GM18951 (cell line): ENCODE data around the gene RAB13.

ENCODE experiments used
- POLR2A ChIP-seq: IDR thresholded peaks from 4 replicates; pipeline ENCODE4 v1.6.1; 2011; ENCODE audit warnings: mild to moderate bottlenecking; ENCODE audit not compliant: insufficient read length, insufficient read depth; ENCODE audit errors: extremely low read depth
- in situ Hi-C: fragments of 300-500 bp; cut with MboI; formaldehyde crosslinking; loops from one replicate; pipeline ENCODE4 v1.12.0; 2022; ENCODE audit warnings: low sequenced_read_pairs, mixed read lengths, inconsistent platforms; ENCODE audit not compliant: unreplicated experiment

RAB13 gene

GRCh38 chr1:153970346-153970745, 15.8 kb downstream of the RAB13 start:
- TF ChIP-seq POLR2A: no peak
- in situ Hi-C loops: no loop called here

GRCh38 chr1:153968972-153969371, 17.2 kb downstream of the RAB13 start:
- in situ Hi-C loops: no loop called here

GRCh38 chr1:153968408-153968807, 17.7 kb downstream of the RAB13 start:
- TF ChIP-seq POLR2A: no peak
- in situ Hi-C loops: no loop called here

More at GRCh38 chr1:153968972-153969371, 17.2 kb downstream of the RAB13 start:
- TF ChIP-seq POLR2A: no peak

GRCh38 chr1:153968000-153968363, 18.2 kb downstream of the RAB13 start:
- no peak for TF ChIP-seq POLR2A
- in situ Hi-C loops: no loop called here

GRCh38 chr1:153967107-153967999, 18.8 kb downstream of the RAB13 start, which contains the start of gene CREB3L4:
TSS of gene CREB3L4 (plus strand) at chr1:153967902. CDS start at chr1:153968526, 624 bp downstream.
- in situ Hi-C loops: no loop called here
- TF ChIP-seq POLR2A: peak; percentile 75

GRCh38 chr1:153963850-153964331, 22.2 kb downstream of the RAB13 start:
- in situ Hi-C loops: no loop called here
- TF ChIP-seq POLR2A: no peak

- in situ Hi-C loops: no loop called here
- peak; percentile 84 for TF ChIP-seq POLR2A
These were observed 22.9 kb downstream of the RAB13 start, which contains the start of gene SLC39A1 for GRCh38 chr1:153963030-153963849. TSS of gene SLC39A1 (minus strand) at chr1:153963537. CDS start at chr1:153962715, 822 bp downstream.

- TF ChIP-seq POLR2A: no peak
- in situ Hi-C loops: no loop called here
These were observed 23.8 kb downstream of the RAB13 start for GRCh38 chr1:153962088-153963029.

GRCh38 chr1:153961421-153961820, 24.7 kb downstream of the RAB13 start:
- in situ Hi-C loops: no loop called here
- no peak for TF ChIP-seq POLR2A

- TF ChIP-seq POLR2A: no peak
- in situ Hi-C loops: no loop called here
These were observed 25.9 kb downstream of the RAB13 start for GRCh38 chr1:153960206-153960605.

GRCh38 chr1:153959454-153959853, 26.7 kb downstream of the RAB13 start:
- in situ Hi-C loops: no loop called here
- TF ChIP-seq POLR2A: no peak

GRCh38 chr1:153958961-153959260, 27.2 kb downstream of the RAB13 start:
- in situ Hi-C loops: no loop called here
- no peak for TF ChIP-seq POLR2A
